ELR (cell line): ENCODE results near the gene PDZD2.
"Not testable (repeated sequence)": the region's sequence is repeated elsewhere in the genome, so short reads cannot be mapped to it uniquely, and the experiment has no call there.

Experiments used
- DNase-seq: peaks from one replicate; pipeline ENCODE4 v3.0.0-alpha.2; 2015; ENCODE audit warnings: low read depth

The PDZD2 gene

DNA sequence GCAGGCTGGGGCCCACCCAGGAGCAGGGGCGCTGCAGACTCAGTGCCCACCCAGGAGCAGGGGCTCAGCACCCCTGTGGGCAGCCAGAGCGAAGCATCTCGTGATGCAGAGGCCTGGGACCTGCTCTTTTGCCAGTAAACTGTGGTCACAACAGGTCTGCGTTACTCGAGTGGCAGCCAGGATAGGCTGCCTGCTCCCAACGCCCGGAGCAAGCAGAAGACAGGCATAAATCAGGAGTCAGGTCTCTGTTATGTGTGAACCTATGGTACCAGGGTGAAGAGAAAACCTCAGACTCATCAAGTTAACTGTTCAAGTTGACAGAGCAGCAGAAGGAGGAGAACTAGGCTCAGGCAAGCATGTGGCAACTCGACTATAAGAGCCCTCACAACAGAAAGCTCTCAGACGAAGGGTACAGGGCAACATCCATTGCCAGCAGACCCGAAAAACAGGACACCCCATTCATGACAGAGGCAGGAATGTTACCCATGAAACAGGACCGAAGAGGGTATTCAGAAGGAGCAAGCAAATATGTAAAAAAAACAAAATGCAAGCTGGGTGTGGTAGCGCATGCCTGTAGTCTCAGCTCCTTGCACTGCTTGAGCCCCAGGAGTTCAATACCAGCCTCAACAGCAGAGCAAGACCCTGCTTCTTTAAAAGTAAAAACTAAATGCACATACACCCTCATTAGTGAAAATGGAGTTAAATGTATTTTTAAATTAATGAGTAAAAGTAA, 463.5 kb downstream of the PDZD2 start:
- no peak for DNase-seq

DNA sequence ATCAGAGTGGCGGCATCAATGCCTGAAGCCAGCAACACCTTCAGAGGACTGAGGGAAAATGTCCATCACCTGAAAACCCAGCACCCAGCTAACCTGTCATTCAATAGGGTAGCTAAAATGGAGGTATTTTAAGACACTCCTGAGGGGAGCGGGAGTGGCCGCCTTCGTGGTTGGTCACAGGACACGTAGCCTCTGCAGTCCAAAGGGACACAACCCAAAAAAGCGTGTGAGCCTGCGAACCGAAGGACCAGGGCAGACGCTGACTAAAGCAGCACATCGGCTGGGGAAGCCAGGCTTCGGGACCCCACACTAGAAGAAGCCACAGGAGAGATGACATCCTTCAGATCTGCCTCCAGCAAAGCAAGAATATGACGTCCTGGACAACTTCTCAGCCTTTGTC, 464.6 kb downstream of the PDZD2 start:
- no peak for DNase-seq

DNA sequence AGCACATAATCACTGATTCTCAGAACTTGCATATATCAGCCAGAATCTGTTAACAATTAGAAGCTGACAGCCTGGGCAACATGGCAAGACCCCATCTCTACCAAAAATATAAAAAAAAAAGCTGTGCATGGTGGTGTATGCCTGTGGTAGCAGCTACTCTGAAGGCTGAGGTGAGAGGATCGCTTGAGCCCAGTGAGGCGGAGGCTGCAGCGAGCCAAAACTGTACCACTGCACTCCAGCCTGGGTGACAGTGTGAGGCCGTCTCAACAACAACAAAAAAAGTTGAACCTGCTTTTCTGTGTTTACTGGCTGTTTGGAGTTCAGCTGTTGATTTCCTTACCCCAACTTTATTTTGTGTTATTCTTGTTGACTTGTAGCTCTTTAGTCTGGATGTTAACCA, 468.4 kb downstream of the PDZD2 start:
- no peak for DNase-seq

DNA sequence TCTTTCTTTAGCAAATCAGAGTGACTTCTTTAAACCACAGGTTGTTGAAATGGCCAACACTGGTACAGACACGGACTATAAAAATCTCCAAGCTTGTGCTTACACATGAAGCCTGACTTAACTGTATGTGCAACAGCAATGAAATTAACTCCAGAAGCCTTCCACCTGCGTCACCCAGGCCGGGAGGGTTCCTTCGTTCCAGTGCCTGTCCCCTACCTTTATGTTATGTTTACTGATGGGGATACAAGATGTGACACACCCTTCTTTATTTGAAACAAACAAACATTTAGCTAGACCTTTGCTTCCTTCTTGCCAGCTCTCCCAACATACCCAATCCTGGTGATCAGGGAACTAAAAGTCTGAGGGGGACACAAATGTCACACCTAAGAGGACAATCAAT, 469.2 kb downstream of the PDZD2 start:
- no peak for DNase-seq

DNA sequence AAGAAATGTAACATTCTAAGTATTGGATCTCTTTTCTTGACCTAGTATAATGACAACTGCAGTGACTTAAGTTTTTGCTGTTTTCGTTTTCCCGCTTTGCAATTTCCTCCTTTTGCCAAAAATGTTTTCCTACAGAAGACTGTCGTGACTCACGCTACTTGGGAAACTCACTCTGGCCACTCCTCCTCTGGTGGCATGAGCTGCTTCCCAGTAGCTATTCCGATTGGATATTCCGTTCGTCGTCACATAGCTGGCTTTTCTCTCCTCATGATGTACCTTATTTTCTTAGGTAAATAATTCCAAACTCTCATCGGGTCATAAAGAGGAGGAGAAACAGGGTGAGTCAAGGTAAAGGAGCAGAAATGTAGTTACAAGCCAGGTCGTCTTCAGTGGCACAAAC, 470.3 kb downstream of the PDZD2 start:
- DNase-seq, result no peak

DNA sequence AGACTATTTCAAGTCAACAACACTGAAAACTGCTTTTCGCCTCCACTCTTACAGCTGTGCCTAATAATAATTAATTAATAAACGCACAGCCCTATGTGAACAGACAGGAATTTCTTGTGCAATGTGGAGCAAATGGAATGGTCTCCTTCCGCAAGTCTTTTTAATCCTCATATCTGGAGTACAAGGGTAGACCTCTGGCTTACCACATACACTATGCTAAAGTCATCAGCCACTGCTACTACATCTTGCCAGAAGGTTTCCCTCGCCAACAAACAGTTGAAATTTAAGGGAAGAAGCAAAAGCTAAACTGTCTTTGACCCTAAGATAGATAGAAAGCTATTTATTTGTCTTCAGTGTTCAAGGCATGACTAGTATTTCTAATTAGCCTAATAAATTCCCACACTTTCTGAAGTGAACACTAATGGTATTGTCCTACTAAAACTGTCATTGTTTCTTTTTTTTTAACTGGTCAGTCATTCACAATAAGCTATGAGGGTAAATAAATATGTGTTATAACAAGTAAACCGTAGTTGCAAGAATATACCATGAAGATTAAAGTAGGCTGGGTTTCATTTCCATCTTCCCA, 471.3 kb downstream of the PDZD2 start:
- DNase-seq, result no peak

DNA sequence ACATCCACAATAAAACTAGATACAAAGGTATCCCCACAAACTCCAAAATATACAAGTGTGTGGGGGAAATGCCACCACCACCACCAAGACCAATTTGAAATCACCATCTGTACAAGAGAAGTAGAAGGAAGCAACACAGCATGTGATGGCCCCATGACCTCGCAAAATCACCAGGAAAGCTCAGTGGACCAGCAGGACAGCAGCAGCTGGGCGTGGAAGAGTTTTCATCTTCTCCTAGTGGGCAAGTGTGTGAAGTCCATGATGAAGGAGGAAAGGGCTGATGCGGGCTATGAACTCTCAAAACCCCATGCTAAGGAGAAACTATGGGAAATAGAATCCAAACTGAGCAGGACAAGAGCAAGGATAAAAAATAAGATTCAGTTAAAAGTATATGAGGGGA, 477.1 kb downstream of the PDZD2 start:
- DNase-seq, result no peak

DNA sequence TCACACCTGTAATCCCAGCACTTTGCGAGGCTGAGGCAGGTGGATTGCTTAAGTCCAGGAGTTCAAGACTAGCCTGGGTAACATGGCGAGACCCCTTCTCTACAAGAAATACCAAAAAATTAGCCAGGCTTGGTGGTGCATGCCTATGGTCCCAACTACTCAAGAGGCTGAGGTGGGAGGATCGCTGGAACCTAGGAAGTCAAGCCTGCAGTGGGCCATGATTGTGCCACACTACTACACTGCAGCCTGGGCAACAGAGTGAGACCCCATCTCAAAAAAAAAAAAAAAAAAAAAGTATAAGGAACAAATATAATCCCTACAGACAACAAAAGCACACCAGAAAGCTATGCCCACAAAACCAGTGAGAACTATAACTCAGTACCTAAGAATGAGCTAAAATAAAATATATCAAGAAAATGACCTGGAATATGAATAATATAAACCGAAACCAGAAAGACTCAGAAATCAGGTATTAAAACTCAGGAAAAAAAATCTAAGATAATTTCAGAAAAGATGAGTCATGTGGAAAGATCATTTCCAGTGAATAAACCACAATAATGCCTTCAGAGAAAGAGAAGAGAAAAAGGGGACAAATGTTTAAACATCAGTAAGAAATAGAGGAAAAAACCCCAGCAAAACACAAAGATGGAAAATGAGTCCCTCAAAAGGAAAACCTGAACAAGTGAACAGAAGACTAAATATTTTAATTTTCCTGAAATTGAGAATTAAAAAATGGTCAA, 477.8 kb downstream of the PDZD2 start:
- DNase-seq, result peak; percentile 47

DNA sequence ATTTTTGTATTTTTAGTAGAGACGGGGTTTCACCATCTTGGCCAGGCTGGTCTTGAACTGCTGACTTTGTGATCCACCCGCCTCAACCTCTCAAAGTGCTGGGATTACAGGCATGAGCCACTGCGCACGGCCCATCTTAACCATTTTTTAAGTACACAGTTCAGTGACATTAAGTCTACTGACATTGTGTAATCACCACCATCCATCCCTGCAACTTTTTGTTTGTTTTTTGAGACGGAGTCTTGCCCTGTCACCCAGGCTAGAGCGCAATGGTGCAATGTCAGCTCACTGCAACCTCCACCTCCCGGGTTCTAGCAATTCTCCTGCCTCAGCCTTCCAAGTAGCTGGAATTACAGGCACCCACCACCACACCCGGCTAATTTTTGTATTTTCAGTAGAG, 480.0 kb downstream of the PDZD2 start:
- DNase-seq, result not testable (repeated sequence)

DNA sequence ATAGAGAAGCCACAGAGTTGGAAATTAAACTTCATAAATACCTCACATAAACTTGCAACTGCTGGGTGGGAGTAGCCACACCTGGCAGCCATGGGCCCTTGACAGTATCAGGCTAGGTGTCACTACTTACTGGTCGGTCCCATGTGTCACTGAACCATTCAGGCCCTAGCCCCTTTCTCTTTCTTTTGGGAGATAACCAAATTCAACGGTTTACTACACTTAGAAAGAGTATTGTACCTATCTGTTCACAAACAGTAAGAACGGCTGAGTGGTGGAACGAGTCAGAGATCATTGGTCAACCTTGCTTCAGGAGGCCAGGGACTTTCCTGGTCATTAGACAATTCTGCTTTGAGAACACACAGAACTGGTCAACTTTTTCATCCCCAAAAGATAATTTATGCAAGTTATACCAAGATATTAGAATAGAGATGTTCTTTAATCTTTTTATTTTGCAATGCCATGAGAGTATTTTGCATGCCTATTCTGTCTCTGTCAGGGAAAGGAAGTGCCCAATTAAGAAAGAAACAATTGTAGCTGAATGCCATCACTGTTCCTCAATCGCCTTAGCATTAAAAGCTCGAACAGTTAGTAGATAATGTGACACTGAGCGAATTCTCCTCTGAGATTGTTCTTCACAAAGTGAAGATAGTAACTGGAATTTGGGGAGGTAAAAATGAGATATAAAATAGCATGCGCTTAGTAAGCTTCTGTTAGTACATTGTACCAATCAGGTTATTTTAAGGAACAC, 484.3 kb downstream of the PDZD2 start:
- DNase-seq, result no peak

DNA sequence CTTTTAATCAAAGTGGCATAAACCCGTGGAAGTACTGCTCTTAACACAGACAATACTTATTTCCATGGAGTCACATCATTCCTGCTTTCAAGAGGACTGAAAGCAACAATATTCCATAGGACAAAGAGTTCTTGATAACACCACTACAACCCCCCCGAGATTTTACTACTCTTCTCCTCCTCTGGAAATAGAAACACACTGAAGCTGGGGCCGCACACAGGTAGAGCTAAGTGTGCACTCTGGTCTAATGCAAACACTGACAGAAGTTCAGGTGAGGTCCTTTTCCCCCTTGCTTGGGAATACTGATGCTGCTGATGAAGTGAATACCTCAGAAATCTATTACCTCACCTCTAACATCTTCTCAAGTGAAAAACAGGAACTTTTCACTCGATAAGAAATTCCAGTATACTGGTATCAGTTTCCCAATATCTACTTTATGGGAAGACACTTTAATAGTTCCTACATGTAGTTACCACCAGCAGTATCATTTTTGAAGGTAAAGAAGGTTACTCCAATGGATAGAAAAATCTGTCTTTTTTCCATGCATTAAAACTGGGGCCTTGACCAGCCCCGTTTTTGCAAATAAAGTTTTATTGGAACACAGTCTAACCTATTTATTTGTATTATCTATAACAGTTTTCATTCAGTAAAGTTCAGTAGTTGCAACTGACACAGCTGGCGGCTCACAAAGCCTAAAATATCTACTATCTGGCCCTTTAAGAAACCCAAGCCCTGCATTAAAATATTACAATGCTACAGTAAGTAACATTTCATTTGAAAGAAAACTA, 485.2 kb downstream of the PDZD2 start:
- no peak for DNase-seq

DNA sequence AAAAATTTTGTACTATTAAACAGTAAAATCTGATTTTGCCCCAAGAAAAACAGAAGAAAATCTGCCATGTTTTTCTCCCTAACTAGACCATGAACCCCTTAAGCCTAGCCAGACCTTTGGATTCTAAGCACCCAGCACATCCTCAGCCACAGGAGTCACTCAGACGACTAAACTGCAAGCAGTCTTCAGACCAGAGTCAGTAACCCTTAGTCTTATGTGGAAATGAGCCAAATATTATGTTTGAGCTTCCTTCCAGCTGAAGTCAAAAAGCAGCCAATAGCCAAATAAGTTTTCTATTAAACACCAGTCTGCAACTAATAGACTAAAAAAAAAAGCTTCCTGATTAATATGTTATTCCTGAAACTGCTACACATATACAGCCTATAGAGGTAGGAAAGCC, 487.8 kb downstream of the PDZD2 start:
- no peak for DNase-seq

DNA sequence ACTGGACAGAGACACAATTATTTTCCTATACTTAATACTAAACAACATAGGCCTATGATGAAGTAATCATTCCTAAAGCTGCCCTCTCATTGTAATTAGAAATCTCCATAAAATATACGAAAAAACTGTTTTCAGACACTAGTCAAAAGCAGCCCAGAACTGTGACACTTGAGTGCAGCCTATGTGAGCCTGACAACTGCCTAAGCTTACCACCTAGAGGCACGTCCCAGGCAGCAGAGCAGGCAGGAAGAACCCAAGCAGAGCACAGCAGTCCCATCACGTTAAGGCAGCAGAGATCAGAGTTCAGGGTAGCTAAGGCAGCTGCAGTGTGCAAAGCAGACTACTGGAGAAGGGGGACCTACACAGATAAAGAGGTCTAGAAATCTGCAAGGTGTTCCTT, 488.8 kb downstream of the PDZD2 start:
- DNase-seq, result no peak

DNA sequence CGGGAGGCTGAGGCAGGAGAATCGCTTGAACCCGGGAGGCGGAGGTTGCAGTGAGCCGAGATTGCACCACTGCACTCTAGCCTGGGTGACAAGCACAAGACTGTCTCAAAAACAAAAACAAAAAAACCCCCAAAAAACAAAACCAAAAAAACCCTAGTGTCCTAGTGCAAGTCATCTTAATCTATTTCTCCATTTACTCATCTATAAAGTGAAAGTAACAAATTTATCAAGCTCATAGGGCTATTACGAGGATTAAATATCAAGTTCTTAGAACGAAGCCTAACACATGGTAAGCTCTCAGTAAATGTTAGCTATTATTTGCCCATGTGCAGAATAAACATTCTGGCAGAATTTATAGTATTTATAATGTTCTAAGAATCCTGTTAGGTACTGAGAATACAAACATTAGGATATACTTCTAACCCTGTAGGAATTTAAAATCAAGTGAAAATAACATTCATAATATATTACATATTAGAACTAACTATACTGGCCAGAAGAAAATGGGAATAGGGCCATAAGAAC, 490.2 kb downstream of the PDZD2 start:
- no peak for DNase-seq

DNA sequence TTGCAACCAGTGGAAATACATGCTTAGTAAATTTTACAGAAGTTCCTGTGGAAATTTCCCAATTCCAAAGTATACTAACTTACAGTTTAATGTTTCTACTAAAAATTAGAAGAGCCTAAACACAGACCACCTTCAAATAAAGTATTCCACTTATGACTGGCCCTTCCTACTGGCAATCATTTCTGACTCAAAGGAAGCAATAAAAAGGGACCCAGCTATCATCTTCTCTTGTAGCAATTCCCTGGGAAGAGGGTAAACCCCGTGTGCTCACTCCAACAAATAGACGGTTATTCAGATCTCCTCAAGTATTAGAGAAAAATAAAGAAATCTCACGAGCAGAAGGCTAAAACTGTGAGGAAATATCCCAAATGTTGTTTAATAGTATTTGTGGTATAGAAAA, 491.9 kb downstream of the PDZD2 start:
- DNase-seq, result peak; percentile 7

DNA sequence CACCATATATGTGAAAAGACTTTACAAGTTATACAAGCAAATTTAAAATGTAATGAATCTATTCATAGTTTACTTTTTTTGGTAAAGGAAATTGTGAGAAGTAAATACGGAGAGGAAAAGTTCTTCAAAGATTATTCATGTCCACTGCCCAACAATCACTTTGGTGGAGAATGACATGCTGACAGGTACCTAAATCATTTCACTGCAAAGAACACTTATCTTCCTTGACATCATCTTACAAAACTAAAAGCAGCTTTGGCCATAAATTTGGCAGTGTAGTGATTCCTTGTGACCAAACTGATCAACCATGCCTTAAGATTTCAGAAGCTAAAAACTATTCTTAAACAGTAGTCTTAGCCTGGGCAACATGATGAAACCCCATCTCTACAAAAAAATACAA, 492.7 kb downstream of the PDZD2 start:
- DNase-seq, result no peak

DNA sequence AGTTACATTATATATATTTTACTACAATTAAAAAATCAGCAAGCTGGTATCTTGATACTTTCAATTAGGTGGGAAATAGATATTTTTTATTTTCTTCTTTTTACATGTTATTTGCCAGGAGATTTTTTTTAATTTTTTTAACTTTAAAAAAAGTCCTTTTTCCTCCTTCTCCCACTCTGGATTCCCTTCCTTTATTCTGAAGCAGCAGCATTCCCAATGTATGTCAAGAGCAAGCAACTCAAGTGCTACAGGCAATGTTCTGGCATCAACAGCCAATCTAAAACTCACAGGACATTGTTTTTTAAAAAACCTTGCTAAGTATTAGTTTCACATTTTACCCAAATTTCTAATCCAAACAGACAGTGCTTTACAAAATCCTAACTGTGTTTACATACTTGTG, 493.8 kb downstream of the PDZD2 start:
- no peak for DNase-seq

DNA sequence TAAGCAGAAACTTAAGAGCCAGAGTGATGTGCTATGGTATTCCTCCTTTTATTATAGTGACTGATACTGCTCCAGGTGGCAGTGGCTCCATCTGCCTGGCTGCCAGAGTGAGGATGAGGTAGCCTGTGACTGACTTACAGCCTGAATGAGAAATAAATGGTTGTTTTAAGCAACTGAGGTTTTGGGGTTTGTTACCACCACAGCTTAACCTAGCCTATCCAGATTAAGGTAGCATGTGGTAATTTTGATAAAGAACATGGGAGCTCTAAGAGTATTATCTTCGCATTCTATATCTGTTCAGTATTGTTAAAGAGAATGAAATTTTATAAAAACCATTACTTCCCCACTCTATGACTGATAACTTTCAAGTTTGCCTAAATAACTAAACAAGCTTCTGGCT, 496.2 kb downstream of the PDZD2 start:
- no peak for DNase-seq

DNA sequence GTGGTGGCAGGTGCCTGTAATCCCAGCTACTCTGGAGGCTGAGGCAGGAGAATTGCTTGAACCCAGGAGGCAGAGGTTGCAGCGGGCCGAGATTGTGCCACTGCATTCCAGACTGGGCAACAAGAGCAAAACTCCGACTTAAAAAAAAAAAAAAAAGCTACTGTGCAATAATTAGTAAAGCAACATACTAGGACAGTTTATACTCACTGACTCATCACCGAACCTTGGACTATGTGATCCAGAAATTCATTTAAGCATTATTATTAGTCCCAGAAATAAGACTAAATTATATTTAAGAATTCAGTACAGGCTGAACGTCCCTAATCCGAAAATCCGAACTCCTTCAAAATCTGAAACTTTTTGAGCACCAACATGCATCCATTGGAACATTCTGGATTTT, 497.4 kb downstream of the PDZD2 start:
- no peak for DNase-seq

DNA sequence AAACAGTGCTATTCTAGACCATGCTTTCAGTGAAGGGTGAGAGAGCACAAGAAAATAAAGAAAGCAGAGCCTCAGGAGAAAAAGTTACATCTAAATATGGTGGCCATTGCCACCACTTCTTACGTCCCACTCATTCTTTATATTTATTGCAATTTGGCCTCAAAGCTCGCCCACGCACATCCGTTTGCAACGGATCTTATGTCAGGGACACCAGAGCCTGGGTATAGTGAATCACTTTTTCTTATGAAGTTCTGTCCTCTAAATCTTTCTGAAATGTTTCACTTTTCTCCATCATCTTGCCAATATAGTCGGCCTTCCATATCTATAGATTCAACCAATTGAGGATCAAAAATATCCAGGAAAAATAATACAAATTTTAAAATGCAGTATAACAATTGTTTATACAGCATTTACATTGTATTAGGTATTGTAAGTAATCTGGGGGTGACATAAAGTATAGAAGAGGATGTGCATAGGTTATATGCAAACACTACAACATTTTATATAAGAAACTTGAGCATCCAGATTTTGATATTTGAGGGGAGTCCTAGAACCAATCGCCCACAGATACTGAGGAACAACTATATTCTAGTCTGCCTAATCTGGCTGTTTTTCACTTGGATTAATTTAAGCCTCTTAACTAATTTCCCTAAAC, 500.0 kb downstream of the PDZD2 start:
- no peak for DNase-seq
